ENCODE data around the gene LRRFIP1.

The LRRFIP1 gene

DNA sequence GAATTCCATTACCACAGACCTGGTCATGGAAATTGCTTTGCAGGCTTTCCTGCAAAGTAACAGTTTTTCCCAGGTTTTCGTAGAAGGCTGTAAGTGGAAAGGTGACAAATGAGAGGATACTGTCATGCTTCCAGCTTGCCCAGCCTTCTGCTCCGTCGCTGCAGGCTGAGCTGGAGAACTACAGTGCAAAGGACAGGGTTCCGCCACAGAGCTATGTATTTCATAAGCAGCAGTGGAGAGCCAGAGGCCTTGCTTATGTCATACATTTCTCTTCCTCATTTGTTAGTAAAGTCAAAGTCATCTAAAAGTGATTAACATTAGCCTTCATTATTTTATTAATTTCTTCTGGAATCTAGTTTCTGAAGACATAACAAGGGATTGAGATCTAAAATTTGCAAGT is 98.3 kb downstream of the LRRFIP1 start:
- no peak overlapping the region for H3K4me3 ChIP-seq (ENCODE audit: low read depth, low read length)
- TF ChIP-seq, protein P1, sequence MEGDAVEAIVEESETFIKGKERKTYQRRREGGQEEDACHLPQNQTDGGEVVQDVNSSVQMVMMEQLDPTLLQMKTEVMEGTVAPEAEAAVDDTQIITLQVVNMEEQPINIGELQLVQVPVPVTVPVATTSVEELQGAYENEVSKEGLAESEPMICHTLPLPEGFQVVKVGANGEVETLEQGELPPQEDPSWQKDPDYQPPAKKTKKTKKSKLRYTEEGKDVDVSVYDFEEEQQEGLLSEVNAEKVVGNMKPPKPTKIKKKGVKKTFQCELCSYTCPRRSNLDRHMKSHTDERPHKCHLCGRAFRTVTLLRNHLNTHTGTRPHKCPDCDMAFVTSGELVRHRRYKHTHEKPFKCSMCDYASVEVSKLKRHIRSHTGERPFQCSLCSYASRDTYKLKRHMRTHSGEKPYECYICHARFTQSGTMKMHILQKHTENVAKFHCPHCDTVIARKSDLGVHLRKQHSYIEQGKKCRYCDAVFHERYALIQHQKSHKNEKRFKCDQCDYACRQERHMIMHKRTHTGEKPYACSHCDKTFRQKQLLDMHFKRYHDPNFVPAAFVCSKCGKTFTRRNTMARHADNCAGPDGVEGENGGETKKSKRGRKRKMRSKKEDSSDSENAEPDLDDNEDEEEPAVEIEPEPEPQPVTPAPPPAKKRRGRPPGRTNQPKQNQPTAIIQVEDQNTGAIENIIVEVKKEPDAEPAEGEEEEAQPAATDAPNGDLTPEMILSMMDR (IDR thresholded peaks at IDR 0.05; ENCODE audit: borderline replicate concordance, insufficient read depth, low read depth, low read length): no peak

DNA sequence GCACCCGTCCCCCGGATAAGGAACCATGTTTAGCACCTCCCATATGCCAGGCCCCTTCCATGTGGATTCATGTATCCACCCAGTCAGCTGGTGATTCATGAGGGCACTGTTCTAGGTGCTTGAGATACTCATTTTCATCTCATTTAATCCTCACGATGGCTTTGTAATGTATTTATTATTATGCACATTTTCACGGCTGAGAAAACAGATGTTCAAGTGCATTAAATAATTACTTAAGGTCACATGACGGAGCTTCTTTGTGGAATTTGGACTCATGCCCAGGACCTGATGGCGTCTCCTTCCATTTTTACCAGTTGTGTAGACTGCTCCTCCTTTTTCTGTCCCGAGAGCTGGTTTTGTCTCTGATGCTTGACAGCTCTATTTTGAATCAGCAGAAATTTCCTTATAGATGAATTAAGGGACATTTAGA is 99.0 kb downstream of the LRRFIP1 start:
- TF ChIP-seq, protein P1 (IDR thresholded peaks at IDR 0.05; ENCODE audit: borderline replicate concordance, insufficient read depth, low read depth, low read length): no peak
- H3K4me3 ChIP-seq (ENCODE audit: low read depth, low read length): no peak overlapping the region

DNA sequence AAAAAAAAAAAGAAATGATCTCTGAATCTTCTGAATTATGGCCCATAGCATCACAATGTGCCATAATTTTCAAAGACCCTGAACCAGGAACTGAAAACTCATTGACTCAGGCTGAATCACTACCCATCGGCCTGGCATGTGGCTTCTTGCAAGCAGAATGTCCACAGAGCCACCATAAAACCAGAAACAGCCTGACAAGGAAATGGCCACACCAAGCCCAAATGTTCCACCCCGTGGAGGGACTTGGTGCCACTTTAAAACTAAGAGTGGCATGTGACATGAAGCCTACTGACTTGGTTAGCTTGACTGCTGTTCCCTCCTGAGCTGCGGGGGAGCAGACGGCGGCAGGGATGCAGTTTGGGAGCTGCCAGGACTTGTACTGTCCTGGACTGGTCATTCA is 100.0 kb downstream of the LRRFIP1 start:
- H3K4me3 ChIP-seq (ENCODE audit: low read depth, low read length): no peak overlapping the region
- TF ChIP-seq, protein P1 (IDR thresholded peaks at IDR 0.05; ENCODE audit: borderline replicate concordance, insufficient read depth, low read depth, low read length): no peak

DNA sequence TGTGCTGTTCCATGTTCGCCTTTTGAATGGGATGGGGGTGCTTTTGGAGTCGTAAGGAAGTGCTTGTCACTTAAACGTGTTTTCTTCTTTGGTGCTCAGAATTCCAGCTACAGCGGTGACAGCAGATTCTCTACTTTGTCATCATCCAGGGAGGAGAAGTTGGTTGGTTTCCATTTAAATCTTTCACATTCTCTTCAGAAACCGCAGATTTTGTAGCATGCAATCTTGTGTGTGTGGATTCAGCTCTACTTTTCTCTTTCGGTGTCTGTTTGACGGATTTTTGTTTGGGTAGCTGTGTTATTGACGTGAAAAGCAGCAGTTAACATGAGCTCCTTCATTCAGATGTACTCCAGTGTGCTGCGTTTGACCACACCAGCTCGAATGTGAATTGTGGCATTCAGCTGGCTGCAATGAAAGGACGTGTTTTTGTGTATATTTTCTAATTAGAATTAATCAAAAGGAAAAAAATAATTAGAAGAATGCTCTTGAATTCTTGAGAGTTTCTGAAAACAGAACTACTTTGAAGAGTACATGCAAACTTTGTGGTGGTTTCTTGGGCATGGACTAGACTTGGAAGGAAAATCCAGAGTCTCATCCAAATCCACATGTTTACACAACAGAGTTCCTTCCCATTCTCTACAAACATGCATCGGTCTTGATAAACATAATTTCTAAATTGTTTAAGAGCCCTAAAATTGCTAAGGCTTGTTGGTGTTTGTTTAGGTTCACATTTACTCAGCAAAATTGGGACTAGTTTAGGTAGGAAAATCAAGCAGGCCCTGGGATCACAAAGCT is 102.5 kb downstream of the LRRFIP1 start:
- TF ChIP-seq, protein P1 (IDR thresholded peaks at IDR 0.05; ENCODE audit: borderline replicate concordance, insufficient read depth, low read depth, low read length): no peak

DNA sequence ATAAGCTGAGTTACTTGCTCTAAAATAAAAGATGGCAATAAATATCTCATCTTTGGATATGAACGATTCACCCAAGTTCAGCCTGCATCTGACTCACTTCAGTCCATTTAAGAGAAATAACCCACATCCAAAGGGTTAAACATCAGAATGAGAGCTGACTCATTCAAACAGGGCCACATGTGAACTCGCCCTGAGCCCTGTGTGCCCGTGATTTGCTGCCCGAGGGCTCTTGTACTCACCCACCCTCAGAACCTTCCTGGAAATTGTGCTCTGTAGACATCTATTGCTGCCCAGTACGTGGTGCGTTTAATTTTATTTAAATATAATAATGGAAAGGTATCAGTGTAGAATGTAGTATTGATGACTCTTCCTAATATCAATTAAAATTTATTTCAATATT is 104.3 kb downstream of the LRRFIP1 start:
- no peak overlapping the region for H3K4me3 ChIP-seq (ENCODE audit: low read depth, low read length)
- TF ChIP-seq, protein P1 (IDR thresholded peaks at IDR 0.05; ENCODE audit: borderline replicate concordance, insufficient read depth, low read depth, low read length): no peak

More for the DNA sequence above, 102.5 kb downstream of the LRRFIP1 start:
- no peak overlapping the region for H3K4me3 ChIP-seq (ENCODE audit: low read depth, low read length)

DNA sequence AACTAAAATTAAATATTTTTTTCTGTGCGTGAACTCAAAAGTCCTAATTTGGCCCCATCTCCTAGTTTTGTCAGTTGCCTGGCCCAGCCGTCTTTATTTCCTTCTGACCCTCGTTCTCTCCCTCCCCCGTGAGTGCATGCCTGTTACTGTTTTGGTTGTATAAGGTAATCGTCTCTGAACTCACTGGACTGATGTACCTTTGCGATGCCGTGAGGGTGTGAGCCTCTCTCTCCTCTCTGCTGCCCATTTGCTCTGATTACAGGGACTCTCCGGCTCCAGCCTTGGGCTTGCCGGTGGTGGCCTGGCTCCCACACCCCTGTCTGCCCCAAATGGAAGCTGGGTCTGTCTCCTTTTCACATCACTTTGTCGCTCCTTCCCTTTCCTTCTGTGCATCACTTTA is 104.7 kb downstream of the LRRFIP1 start:
- H3K4me3 ChIP-seq (ENCODE audit: low read depth, low read length): no peak overlapping the region
- TF ChIP-seq, protein P1 (IDR thresholded peaks at IDR 0.05; ENCODE audit: borderline replicate concordance, insufficient read depth, low read depth, low read length): no peak

DNA sequence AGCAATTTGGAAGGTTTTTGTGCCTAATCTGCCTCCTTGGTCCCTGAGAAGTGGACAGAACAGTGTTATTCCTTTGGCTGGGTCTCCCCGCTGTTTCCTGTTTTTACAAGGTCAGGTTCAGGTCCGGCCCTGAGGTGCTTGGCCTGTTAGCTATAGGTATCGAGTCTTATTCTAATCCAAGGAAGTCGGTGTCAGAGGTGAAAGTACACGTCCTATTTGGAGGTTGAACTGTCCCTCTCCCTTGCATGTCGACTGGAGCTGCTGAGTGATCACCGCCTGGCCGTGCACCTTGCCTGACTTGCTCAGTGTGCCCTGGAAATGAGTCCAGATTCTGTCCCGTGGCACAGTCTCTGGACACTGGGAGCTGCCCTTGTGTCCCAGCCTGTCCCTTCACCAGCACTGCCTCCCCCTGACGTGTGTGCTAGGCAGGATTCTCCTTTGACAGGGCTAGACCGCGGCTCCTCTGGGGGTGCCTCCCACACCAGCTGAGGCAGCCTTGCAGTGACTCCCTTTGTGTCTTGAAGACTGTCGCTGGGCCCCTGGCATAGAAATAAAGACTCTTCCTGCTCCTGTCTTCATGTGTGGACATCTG is 105.5 kb downstream of the LRRFIP1 start:
- no peak overlapping the region for H3K4me3 ChIP-seq (ENCODE audit: low read depth, low read length)
- TF ChIP-seq, protein P1 (IDR thresholded peaks at IDR 0.05; ENCODE audit: borderline replicate concordance, insufficient read depth, low read depth, low read length): no peak

Data from GM12875 (cell line).